A549 (cell line): ENCODE results near the gene HOXC12. TPM values are rescaled to one million over a fixed set of nuclear protein-coding genes. Genes with fewer than 3 reads are reported as not detected.

Experiments used
- ATAC-seq, 2 experiments: fragments of 200-7000 bp in 1 of 2; fragments of >200 bp in 1 of 2; cut with Nextera tagmentation in 1 of 2; cut with Tn5 transposase in 1 of 2; 3 replicates each; pipeline versions ENCODE4 v1.8.0 to v1.9.1; 2018 to 2020; ENCODE audit warnings: mild to moderate bottlenecking in 1 of 2, moderate library complexity in 1 of 2
- CTCF ChIA-PET: fragments of 300-600 bp; sonication (Branson Sonifier 250); formaldehyde crosslinking; extraction: SDS; loops from one replicate; lab custom pipeline; 2021; ENCODE audit warnings: antibody characterized with exemption, inconsistent platforms; lab: Yijun Ruan, JAX
- POLR2A ChIA-PET: fragments of 350-600 bp; formaldehyde crosslinking; extraction: SDS; loops from one replicate; lab custom pipeline; 2021; ENCODE audit warnings: antibody characterized with exemption, inconsistent platforms; lab: Yijun Ruan, JAX
- DNase-seq, 2 experiments: peaks; one replicate each; pipeline versions ENCODE4 v3.0.0 to v3.0.0-alpha.2; 2011 to 2016; ENCODE audit warnings: low read depth in 1 of 2, low spot score in 1 of 2
- FAIRE-seq: peaks from 2 replicates; lab custom pipeline; 2011; peaks lifted over from hg19 to GRCh38; lab: Jason Lieb, UNC
- H3K27ac ChIP-seq, 2 experiments: fragments of >200 bp; sonication (Bioruptor Twin); formaldehyde crosslinking; 3 replicates each; pipeline ENCODE4 v1.5.1; 2016 to 2017
- H3K4me1 ChIP-seq: fragments of >200 bp; sonication (Bioruptor Twin); formaldehyde crosslinking; 3 replicates; pipeline ENCODE4 v1.6.1; 2016
- H3K4me2 ChIP-seq: fragments of >200 bp; sonication (Bioruptor Twin); formaldehyde crosslinking; 3 replicates; pipeline ENCODE4 v1.6.1; 2016
- H3K4me3 ChIP-seq: fragments of >200 bp; sonication (Bioruptor Twin); formaldehyde crosslinking; 3 replicates; pipeline ENCODE4 v1.5.1; 2016
- H3K9me3 ChIP-seq: fragments of >200 bp; sonication (Bioruptor Twin); formaldehyde crosslinking; 3 replicates; pipeline ENCODE4 v1.6.1; 2016
- CHD4 ChIP-seq: fragments of 200-600 bp; sonication (generic); IDR thresholded peaks from 2 replicates; pipeline ENCODE4 v1.6.1; 2016; ENCODE audit warnings: antibody characterized with exemption, mild to moderate bottlenecking, borderline replicate concordance
- CTCF ChIP-seq: fragments of >200 bp; sonication (Bioruptor Twin); formaldehyde crosslinking; IDR thresholded peaks from 3 replicates; pipeline ENCODE4 v1.5.1; 2016
- E2F6 ChIP-seq: IDR thresholded peaks from 2 replicates; pipeline ENCODE4 v1.6.1; 2012; ENCODE audit warnings: low read depth, borderline replicate concordance
- ELK1 ChIP-seq: fragments of 150-350 bp; IDR thresholded peaks from 2 replicates; pipeline ENCODE4 v1.6.1; 2014; ENCODE audit warnings: low read depth, mild to moderate bottlenecking, low read length
- KDM5A ChIP-seq: fragments of 200-600 bp; sonication (generic); IDR thresholded peaks from 2 replicates; pipeline ENCODE4 v1.6.1; 2016; ENCODE audit warnings: antibody characterized with exemption, mild to moderate bottlenecking
- MAX ChIP-seq: IDR thresholded peaks from 2 replicates; pipeline ENCODE4 v1.6.1; 2012
- MAZ ChIP-seq: fragments of 150-350 bp; IDR thresholded peaks from 2 replicates; pipeline ENCODE4 v1.6.1; 2014; ENCODE audit warnings: antibody characterized with exemption, low read depth, low read length, borderline replicate concordance
- RAD21 ChIP-seq, 2 experiments: fragments of >200 bp in 1 of 2; sonication (Bioruptor Twin) in 1 of 2; formaldehyde crosslinking in 1 of 2; IDR thresholded peaks in 1 of 2; conservative IDR thresholded peaks in 1 of 2; 2 replicates in 1 of 2; 3 replicates in 1 of 2; pipeline ENCODE4 v1.6.1; 2012 to 2018; ENCODE audit warnings: inconsistent platforms in 1 of 2
- SMC3 ChIP-seq: fragments of >200 bp; sonication (Bioruptor Twin); formaldehyde crosslinking; IDR thresholded peaks from 3 replicates; pipeline ENCODE4 v1.6.1; 2018; ENCODE audit warnings: inconsistent platforms
- USF2 ChIP-seq: fragments of 450-650 bp; IDR thresholded peaks from 2 replicates; pipeline ENCODE4 v1.6.1; 2014; ENCODE audit warnings: antibody characterized with exemption
- ZFP36 ChIP-seq: fragments of 450-650 bp; IDR thresholded peaks from 2 replicates; pipeline ENCODE4 v1.6.1; 2014; ENCODE audit warnings: borderline replicate concordance; ENCODE audit not compliant: partially characterized antibody
- WGBS: methylation state at CpG from one replicate; pipeline ENCODE4 v1.1.6; 2017; ENCODE audit errors: missing lambda C conversion rate; 5-methylcytosine and 5-hydroxymethylcytosine counted together
- polyA plus RNA-seq, 4 experiments: library from polyadenylated mRNA; depleted of rRNA in 3 of 4; stranded (reverse); fragments of >200 nt; fragmentation: RNase III in 1 of 4; extraction: RNeasy Plus Mini Kit Qiagen cat#74134 plus additional on column Dnase treatment in 1 of 4; gene quantifications; 2 replicates in 3 of 4; 3 replicates in 1 of 4; pipeline ENCODE4 v1.2.3, GENCODE V29; 2011 to 2017

HOXC12 gene
- polyA plus RNA-seq, 2 of the 4 experiments (the other 2 are of a cell fraction): not detected

- POLR2A ChIA-PET: interaction anchor here (0.6 to 1.0 kb wide), 5 partner anchors 11 to 195 kb away, joined by 3 to 6 read pairs (median 4); no protein-coding TSS in a partner anchor
- TF ChIP-seq RAD21 (conservative IDR thresholded peaks at IDR 0.05 in 1 of 2, IDR thresholded peaks at IDR 0.05 in 1 of 2): peak; percentile 97 to 98
- peak; percentile 44; the same call in 1 of the 2 replicates for TF ChIP-seq E2F6
- peak; percentile 54; the same call in 1 of the 2 replicates for TF ChIP-seq MAX
- no peak for TF ChIP-seq MAZ
- TF ChIP-seq CTCF: peak; percentile 93
- TF ChIP-seq SMC3: peak; percentile 97
- no peak for TF ChIP-seq USF2
- Histone ChIP-seq H3K9me3 (no peaks in the 10 kb centered on the region), H3K4me2 (peak overlapping the region; percentile 60), H3K27ac (peak overlapping the region in 1 of 2 experiments; percentile 74; a peak in 3 of 6 replicates), H3K4me3 (no peak overlapping the region), H3K4me1 (peaks cover 20% of the 10 kb centered on the region)
- CTCF ChIA-PET: interaction anchor here (0.6 to 28.7 kb wide), 45 partner anchors 8 to 365 kb away, joined by 3 to 1074 read pairs (median 4); partner anchors contain the start of genes HOXC10, HOXC12, HOXC4 and HOXC5
- 30% methylated on average over 34 of the region's 39 CpGs for WGBS
- DNase-seq (peak; percentile 82 to 86), ATAC-seq (peak; percentile 59 to 82), FAIRE-seq (no peak)
These were observed 51.3 kb downstream of the HOXC12 start for GRCh38 chr12:54005853-54006558.

GRCh38 chr12:54006559-54007220 lies 52.0 kb downstream of the HOXC12 start:
- no peak for DNase-seq
- Histone ChIP-seq H3K4me2 (peak overlapping the region; percentile 60; the same call in 2 of the 3 replicates), H3K27ac (peak overlapping the region in 1 of 2 experiments; percentile 74; a peak in 1 of 6 replicates), H3K9me3 (no peaks in the 10 kb centered on the region), H3K4me1 (peaks cover 23% of the 10 kb centered on the region), H3K4me3 (no peak overlapping the region)
- POLR2A ChIA-PET: interaction anchor here (0.7 to 1.4 kb wide), 3 partner anchors 11 to 195 kb away, joined by 3 read pairs; no protein-coding TSS in a partner anchor
- ATAC-seq: peak in 1 of 2 experiments; percentile 2; a peak in 1 of 6 replicates
- WGBS: 80% methylated on average over 22 of the region's 22 CpGs
- no peak for FAIRE-seq
- no peak for TF ChIP-seq ELK1
- TF ChIP-seq ZFP36: no peak
- no peak for TF ChIP-seq CHD4
- no peak for TF ChIP-seq KDM5A
- CTCF ChIA-PET: interaction anchor here (0.8 to 28.7 kb wide), 25 partner anchors 10 to 304 kb away, joined by 3 to 1074 read pairs (median 5); partner anchors contain the start of genes HOXC10, HOXC5, HOXC6 and SMUG1
